ENCODE data around the gene ASAP2.

ASAP2 gene

DNA sequence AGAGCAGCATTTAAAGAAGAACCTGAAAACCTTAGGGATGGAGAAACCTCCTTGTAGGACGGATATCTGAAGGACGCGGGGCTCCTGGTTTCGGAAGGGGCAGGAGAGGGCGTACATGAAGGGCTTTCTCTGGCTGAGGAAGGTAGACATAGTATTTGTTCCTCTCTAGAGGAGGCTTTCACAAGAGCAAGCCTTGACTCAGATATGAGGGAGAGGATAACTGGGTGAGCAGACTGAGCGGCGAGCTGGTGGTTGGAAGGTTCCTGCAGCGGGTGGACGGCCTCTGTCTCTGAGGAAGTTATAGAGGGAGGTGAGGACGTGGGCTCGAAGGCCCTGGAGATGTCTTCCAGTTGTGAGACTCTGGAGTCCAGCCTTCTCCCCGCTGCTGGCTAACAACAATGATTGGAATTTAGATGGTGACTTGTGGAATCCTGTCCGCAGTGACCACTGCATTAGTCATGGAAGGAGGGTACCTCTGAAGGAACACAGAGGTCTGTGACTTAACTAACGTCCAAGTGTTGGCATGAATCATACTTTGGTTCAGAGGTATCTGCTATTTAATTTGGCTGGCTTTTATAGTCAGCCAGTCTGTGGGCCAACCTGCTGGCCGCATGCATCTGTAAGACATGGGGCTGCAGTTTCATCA lies 80.9 kb downstream of the ASAP2 start:
- DNase-seq (ENCODE audit: low read depth), result peak; percentile 99
- TF ChIP-seq, protein P1, sequence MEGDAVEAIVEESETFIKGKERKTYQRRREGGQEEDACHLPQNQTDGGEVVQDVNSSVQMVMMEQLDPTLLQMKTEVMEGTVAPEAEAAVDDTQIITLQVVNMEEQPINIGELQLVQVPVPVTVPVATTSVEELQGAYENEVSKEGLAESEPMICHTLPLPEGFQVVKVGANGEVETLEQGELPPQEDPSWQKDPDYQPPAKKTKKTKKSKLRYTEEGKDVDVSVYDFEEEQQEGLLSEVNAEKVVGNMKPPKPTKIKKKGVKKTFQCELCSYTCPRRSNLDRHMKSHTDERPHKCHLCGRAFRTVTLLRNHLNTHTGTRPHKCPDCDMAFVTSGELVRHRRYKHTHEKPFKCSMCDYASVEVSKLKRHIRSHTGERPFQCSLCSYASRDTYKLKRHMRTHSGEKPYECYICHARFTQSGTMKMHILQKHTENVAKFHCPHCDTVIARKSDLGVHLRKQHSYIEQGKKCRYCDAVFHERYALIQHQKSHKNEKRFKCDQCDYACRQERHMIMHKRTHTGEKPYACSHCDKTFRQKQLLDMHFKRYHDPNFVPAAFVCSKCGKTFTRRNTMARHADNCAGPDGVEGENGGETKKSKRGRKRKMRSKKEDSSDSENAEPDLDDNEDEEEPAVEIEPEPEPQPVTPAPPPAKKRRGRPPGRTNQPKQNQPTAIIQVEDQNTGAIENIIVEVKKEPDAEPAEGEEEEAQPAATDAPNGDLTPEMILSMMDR (IDR thresholded peaks at IDR 0.05; ENCODE audit: control insufficient read depth, insufficient read depth, low read depth, low read length, missing control alignments), result no peak

DNA sequence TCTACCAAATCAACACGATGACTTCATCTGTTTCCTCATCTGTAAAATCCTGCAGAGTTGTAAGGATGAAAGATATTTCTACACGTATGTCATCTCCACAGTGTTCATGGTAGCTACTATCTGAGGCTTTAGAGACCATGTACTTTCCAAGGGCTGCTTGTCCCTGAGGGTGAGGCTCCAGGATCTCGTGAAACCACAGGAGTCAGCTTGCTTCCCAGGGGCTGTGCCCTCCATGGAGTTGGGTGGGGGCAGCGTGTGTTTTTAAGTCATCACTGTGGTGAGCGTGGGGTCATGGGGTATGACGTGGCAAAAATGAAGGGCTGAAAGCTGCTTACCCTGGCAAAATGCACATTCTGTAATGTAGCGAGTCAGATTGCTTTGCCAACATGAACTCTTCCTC lies 81.6 kb downstream of the ASAP2 start:
- TF ChIP-seq, protein P1 (IDR thresholded peaks at IDR 0.05; ENCODE audit: control insufficient read depth, insufficient read depth, low read depth, low read length, missing control alignments), result no peak
- DNase-seq (ENCODE audit: low read depth), result peak; percentile 74
- H3K4me3 ChIP-seq (ENCODE audit: control insufficient read depth, low read depth, low read length), result no peak overlapping the region

More for the DNA sequence above, 80.9 kb downstream of the ASAP2 start:
- no peak overlapping the region for H3K4me3 ChIP-seq (ENCODE audit: control insufficient read depth, low read depth, low read length)

DNA sequence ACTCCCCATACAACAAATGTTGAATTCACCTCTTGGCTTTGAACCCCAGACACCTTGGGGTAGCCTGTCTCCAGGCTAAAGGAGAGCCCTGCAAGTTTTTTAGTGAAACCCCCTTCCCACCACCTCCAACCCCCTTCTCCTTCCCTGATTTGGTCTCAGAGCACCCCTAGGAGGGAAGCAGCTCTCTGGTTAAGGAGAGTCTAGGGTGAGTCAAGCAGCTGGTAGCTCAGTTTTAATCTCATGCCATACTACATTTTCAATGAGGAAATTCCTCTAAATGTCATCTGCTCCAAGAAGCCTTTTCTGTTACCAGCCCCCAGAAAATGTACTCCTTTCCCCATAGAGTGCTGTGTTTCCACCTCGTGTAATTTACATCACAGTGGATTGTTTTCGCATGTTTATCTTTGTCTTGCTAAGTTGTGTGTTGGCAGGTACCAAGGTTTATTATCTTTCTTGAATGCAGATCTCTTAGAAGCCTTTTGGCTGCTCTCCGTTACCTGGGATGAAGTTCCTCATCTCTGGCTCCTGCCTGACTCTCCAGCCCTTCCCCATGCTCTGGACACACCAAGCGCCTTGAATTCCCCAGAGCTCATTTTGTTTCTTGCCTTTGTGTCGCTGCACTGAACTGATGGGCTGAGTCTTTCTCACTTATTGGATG lies 82.2 kb downstream of the ASAP2 start:
- TF ChIP-seq, protein P1 (IDR thresholded peaks at IDR 0.05; ENCODE audit: control insufficient read depth, insufficient read depth, low read depth, low read length, missing control alignments), result no peak
- DNase-seq (ENCODE audit: low read depth), result no peak
- no peak overlapping the region for H3K4me3 ChIP-seq (ENCODE audit: control insufficient read depth, low read depth, low read length)

DNA sequence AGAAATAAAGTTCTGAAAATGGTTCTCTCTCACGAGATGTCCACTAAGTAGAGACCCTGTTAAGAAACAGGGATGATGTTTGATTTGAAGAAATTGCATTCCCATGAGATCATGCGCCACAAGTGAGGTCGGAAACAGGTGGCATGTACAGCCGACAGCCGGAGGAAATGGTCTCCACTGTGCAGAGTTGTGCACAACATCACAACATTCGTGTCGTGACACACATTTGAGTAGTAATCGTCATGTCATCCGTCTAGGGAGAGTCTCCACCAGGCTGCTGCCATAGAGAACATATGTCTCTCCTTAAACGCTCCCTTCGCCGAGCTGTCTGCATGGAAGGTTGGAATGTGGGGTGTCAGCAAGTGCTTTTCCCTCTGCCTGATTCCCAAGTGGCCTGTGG lies 84.7 kb downstream of the ASAP2 start:
- H3K4me3 ChIP-seq (ENCODE audit: control insufficient read depth, low read depth, low read length), result no peak overlapping the region
- no peak for DNase-seq (ENCODE audit: low read depth)
- TF ChIP-seq, protein P1 (IDR thresholded peaks at IDR 0.05; ENCODE audit: control insufficient read depth, insufficient read depth, low read depth, low read length, missing control alignments), result no peak

DNA sequence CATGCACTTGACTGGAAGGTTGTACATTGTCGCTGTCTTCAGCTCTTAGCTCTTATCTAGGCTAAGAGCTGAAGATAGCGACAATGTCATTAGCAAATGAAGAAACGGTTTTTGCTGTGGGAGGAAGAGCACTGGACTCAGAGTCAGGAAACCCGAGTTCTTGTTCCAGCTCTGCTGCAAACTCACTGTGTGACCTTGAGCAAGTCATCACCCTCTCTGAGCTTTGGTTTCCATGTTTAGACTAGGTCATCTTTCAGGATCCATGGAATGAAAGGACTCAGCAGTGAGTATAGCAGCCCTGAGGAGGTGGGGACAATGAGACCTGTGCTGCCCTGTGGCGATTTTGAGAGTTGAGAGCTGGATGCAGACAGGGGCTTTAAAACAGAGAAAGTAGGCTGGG lies 85.3 kb downstream of the ASAP2 start:
- H3K4me3 ChIP-seq (ENCODE audit: control insufficient read depth, low read depth, low read length), result no peak overlapping the region
- TF ChIP-seq, protein P1 (IDR thresholded peaks at IDR 0.05; ENCODE audit: control insufficient read depth, insufficient read depth, low read depth, low read length, missing control alignments), result no peak
- no peak for DNase-seq (ENCODE audit: low read depth)

DNA sequence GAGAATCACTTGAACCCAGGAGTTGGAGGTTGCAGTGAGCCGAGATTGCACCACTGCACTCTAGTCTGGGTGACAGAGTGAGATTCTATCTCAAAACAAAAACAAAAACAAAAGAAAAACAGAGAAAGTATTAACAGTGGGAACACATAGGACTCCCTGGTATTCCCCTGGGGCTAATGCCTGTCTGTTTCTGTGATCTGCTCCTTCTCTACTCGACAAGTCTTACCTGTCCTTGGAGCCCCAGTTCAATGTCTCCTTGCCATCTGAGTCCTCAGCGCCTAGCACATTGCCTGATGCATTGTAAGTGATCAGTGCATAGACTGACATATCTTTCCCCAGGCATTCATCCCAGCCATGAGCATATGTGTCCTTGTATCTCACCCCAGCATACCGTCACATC lies 85.8 kb downstream of the ASAP2 start:
- TF ChIP-seq, protein P1 (IDR thresholded peaks at IDR 0.05; ENCODE audit: control insufficient read depth, insufficient read depth, low read depth, low read length, missing control alignments), result no peak
- no peak overlapping the region for H3K4me3 ChIP-seq (ENCODE audit: control insufficient read depth, low read depth, low read length)
- no peak for DNase-seq (ENCODE audit: low read depth)
